Suppressor macrophage treated with lipopolysaccharide for 1 hour (primary cell): ENCODE measurements around the gene FOXB2.
"Not testable (repeated sequence)": the region's sequence is repeated elsewhere in the genome, so short reads cannot be mapped to it uniquely, and the experiment has no call there.

Experiments
- DNase-seq, 3 donors: peaks; one replicate each; pipeline ENCODE4 v3.0.0-alpha.2; 2020 to 2022

Gene FOXB2

DNA sequence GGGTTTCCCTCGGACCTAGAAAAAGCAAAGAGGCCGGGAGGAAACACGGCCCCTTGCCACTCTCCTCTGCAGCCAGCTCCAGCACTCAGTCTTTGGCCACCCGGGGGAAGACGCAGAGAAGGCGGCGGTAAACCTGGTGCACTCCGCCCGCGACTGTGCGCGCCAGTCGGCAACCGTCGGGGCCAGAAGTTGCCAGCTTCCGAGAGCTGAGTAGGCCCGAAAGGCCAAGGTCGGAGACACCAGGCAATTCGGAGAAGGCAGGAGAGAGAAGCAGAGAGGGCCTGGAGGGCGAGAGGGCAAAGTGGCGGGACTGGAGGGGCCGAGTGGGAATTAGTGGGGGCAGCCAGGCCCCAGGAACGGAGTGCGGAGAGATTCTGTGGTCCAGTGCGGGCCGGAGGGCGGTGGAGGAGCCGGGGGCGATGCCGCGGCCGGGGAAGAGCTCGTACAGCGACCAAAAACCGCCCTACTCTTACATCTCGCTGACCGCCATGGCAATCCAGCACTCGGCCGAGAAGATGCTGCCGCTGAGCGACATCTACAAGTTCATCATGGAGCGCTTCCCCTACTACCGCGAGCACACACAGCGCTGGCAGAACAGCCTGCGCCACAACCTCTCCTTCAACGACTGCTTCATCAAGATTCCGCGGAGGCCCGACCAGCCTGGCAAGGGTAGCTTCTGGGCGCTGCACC is at the start of gene FOXB2:
FOXB2 (plus strand) TSS at position 420 of the 690 bp plus-strand sequence; CDS start at position 420, 0 bp downstream.
- DNase-seq: no peak

DNA sequence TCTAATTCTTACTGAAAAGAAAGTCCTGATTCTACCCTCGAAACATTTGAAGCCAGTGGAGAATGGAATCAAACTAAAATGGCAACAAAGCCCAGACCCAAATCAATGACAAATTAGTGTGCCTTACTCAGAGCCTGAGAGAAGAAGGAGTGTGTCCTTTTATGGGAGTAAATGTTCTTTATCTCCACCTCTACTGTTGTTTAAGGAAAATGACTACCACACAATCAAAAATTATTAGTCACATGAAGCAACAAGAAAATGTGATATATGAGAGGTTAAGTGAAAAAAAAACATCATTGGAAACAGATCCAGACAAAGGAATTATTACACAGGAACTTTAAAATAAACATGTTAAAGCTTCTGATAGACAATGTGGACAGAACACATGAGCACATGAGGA is 49.7 kb upstream of the FOXB2 start:
- no peak for DNase-seq

DNA sequence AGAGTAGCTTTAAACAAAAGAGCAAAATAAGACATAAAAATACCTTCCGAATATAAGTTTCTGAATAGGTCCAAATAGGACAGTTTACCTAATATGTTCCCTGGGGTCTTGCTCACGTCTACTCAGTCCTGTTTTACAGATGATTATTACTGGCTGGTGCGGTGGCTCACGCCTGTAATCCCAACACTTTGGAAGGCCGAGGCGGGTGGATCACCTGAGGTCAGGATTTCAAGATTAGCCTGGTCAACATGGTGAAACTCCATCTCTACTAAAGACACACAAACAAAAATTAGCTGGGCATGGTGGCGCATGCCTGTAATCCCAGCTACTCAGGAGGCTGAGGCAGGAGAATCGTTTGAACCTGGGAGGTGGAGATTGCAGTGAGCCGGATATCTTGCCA is 40.6 kb upstream of the FOXB2 start:
- DNase-seq: not testable (repeated sequence)

DNA sequence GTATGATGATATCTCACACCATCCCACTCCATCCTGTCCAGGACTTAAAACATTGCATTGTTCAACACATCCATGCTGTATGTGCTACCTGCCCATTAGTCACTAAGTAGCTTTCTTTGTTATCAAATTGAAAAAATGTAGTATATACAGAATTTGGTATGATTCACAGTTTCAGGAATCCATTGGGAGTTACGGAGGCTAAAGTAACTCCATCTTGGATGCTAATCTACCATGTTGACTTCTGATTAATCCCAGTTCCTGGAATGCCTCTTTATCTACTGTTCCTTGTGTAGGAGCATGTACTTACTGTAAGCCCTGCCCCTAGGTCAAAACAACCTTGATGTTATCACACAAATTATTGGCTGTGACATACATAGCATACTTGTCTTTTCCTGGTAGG is 38.9 kb upstream of the FOXB2 start:
- DNase-seq: no peak

DNA sequence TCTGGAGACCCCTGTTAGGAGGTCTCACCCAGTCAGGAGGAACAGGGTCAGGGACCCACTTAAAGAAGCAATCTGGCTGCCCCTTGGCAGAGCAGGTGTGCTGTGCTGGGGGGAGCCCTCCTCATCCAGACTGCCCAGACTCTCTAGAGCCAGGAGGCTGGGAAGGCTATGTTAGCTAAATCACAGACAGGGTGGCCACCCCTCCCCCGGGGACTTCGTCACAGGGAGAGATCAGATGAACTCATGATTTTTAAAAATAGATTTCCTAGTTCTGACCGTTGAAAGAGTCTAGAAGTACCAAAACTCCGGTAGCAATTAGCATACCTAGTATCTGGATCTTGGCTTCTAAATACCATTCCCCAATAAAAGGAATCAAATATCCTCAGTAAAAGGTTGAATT is 35.0 kb upstream of the FOXB2 start:
- DNase-seq: no peak

DNA sequence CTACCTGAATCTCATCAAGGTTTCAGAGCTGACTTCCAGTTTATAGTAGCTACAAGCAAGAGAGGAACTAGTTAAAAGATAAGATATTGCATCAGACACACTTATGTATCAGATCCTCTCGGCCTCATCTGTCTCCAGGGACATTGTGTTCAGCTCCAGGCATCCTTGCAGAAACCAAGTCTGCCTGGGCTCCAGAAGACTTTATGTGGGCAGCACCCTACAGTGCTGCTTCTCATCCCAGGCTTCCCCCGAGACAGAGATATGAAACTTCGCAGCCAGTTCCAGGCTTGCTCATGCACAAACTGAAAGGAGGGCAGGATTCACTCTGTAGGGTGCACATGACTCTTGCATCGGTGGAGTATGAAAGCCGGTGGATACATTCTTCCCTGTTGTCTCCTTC is 33.9 kb upstream of the FOXB2 start:
- DNase-seq: no peak

DNA sequence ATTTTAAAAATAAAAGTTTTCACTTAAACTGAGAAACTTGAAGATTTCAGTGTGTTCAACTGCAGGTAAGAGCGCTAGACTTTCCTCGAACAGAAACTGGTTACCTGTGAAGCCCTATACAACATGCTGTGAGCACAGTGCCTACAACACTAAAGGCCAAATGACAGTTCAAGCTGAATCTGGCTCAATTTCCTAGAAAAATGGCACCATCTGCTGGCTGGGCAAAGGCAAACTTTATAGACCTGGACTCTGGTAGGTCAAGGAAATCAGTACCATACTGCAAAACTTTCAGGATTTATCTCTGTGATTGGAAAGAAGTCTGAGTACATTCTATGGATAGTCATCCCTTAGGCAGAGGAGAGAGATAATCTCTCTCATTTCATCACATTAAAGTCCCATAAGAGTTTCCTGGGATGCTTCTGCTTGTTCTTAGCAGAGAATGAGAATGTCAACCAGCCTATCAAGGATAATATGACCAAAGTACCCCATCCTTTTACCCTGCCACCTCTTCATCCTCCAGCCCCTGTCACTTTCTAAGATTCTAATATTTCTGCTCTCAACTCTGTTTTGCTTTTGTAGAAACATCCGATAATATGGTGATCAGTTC is 31.8 kb upstream of the FOXB2 start:
- peak in 2 of 3 donors; percentile 20 to 27 for DNase-seq

DNA sequence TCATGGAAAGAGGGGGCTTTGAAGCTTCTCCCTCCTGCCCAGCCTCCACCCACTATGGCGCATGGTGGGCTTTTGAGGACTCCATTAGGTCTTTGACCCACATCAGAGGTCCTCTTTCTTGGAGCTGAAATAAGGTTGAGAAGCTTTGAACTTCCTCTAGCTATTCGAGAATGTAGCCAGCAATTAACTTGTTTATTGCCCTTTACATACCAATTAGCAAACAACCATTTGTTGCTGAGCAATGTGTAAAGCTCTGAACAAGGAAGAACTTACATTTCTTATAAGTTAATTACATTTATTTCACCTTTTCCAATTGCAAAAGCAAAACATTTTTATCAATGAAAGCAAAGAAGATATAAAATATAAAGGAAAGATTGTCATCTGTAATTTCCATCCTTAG is 30.5 kb upstream of the FOXB2 start:
- DNase-seq: no peak

DNA sequence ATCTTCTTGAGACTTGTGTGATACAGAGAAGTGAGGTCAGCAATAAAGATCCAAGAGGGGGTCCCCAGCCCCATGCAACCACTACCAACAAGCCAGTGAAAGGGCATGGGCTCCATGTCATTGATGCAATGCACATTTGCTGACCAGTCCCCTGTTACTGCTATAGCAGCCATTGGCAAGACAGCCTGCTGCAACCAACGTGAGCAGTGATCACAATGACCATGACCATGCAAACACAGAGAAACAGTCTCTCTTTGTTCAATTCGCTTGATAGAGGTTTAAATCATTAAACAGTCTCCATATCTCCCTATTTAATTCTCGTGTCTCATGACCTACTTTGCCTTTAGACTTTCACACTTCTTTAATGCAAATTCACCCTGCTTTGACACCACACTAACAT is 30.0 kb upstream of the FOXB2 start:
- DNase-seq: no peak

DNA sequence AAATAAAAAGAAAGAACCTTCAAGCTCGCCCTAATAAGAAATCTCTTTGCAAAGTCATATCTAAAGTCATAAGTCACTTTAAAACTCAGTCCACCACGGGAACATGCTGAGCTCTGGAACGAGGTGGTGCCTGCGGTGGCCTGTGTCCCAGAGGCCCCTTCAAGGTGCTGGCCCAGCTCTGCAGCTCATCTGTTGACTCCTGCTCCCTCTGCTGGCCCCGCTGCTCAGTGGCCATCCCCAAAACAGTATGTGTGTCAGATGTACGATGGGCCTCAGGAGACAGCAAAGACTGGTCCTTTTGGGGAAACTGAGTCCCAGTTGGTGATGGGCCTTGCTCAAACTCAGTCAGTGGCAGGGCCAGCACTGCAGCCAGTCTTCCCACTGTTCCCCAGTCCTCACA is 22.8 kb upstream of the FOXB2 start:
- DNase-seq: no peak

DNA sequence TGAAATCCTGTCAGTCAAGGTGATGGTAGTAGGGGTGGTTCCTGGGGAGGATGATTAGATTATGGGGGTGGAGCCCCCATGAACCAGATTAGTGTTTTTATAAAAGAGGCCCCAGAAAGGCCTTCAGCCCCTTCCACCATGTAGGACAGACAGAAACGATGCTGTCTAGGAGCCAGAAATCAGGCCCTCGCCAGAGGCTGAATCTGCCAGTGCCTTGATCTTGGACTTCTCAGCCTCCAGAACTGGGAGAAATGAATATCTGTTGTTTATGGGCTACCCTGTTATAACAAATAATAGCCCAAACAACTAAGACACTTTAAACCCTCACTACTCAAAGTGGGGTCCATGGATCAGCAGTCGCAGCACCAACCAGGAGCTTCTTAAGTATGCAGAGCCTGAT is 20.2 kb upstream of the FOXB2 start:
- DNase-seq: no peak

DNA sequence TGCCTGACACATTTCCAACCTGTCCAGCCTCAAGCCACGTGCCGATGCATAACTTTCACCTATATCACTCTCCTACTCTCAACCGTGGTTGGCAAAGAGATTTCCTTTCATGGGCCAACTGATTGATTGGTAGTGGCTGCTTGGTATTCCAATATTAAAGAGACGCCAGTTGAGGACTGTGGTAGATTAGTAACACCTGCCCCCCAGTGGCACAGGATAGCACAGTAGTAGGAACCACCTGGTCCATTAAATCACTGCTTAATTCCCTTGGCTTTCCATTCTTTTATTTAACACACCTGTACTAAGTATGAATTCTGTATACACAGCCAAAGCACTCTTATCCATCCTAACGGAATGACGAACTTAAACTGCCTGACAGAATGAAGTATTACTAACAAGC is 19.1 kb upstream of the FOXB2 start:
- DNase-seq: no peak

DNA sequence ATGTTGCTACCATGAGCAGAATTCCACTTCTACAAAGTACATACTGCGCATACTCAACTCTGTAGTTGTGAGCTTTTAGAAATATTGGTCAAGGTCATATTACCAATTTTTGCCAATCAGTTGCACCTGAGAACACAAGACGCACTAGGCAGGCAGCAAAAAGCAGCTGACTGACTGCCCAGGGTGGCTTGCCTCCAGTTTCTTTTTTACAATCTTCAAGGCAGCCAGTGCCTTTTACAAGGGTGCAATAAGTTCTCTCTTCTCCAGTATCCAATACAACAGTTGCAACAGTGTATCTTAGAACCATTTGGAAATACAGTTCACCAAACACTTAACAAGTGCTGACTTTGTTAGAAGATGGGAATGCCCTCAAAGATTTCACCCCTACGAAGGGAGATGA is 16.1 kb upstream of the FOXB2 start:
- no peak for DNase-seq

DNA sequence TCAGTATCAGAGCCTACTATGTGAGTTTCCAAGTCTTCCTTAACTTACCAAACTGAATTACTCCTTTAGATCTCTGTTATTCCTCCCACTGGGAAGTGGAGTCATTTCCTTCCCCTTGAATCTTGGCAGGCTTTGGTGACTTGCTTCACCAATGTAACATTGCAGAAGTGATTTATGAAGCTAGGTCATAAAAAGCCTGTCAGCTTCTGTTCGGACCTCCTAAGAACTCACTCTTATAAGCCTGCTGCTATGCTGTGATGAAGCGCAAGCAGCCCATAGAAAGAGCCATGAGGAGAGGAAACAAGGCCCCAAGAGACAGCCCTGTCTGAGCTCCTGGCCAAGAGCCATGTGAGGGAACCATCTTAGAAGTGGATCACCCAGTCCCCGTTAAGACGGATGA is 14.2 kb upstream of the FOXB2 start:
- no peak for DNase-seq

DNA sequence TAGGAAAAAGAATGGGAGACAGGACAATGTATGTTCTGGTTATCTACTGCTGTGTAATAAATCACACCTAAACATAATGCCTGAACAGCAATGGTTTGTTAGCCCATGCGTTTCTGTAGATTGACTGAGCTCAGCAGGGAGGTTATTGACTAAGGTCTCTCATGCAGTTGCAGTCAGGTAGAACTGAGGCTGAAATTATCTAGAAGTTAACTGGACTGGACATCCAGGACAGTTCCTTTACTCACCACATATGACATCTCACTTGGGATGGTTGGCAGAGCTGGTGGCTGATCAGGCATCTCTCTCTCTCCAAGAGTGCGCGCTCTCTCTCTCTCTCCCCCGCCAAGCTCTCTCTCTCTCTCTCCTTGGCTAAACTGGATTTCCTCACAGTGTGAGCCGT is 8.9 kb upstream of the FOXB2 start:
- no peak for DNase-seq

DNA sequence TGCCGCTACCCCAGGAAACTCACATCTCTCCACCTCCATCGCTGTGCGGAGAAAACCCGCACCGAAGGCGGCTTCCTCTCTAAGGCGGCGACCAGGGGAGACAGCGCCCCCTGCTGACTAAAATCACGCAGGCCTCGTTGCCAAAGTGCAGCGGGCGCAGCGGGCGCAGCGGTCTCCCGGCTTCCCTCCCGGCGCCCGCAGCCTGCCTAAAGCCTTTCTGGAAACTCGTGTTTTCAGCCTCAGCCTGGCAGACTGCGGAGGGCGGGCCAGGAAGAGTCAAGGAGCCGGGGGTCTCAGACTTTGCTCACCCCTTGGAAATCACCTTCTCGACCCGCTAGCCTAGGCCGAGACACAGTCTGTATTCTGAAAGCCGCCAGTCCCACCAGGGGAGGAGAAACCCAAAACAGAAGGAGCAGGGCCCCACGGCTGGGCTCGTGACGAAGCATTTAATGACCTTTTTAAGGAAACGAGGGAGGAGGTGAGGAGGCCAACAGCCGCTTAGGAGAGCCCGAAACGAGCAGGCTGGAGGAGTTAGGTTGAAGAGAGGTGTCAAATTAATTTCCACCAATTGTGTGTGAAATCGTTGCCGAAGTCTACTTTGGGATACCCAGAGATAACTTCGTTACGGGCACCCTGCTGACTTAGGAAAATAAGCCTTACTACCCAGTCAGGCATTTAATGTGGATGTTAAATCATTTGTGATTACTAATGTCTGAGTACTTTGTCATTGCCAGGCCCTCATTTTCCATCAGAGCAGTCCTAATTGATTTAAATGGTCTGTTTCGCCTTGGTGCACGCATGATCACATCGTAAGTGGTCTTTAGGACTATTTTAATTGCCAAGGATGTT is 7.3 kb upstream of the FOXB2 start:
- DNase-seq: peak; percentile 61 to 86 (median 76)

DNA sequence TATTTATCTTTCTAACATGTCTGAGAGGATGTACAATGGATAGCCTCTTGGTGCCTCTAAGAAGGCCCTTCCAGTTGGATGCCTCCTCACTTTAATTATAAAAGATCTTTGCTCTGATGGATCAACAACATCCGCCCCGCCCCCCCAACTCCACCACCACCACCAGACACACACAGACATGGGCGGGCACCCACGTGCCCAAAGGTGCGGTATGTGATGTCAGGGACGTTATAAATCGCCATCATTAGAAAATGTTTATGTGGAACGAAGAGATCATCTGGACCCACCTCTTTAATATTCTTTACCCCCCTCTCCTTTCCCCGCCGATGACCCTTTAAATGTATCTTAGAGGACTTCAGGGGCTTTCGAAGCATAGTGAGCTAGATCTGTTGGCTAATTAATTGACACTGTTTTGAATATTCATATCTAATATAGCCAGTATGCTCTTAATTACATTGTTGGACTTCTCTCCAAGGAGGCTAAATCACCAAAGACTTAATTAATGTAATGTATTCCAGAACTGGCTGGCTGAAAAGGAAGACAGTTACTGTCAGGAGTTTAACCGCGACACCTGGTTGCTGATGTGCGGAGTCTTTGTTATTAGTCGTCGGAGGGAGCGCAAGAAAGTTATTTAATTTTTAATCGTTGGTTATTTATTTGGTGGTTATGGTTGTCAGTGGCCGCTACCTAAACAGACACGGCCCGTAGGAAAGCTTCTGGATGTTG is 6.1 kb upstream of the FOXB2 start:
- no peak for DNase-seq

DNA sequence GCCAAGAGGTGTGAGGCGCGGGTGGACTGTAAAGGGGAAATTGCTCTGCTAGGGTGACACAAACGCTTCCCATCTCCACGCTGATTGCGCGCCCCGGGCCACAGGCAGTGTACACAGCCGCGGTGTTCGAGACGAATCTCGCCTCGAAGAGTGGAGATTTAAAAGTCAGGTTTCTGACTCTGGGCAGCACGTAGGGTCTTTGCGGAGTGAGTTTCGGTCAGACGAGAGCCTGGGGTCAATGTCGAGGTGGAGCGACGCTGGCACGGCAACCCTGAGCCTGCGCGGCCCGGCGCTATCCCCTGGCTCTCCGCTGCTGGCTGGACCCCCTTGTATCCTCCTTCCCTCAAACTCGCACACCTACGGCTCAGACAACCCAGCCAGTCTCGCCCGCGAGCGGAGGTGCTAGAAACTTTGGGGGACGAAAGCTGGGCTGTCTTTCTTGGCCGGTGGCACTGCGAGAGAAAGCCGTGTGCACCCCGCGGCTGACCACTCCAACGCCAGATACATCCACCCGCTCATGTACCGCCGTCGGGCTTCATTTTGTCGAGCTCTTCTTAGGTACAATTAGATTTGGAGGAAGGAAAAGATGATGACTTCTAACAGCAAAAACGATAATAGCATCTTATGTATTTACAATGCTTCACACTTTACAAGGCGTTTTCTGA is 5.4 kb upstream of the FOXB2 start:
- no peak for DNase-seq

DNA sequence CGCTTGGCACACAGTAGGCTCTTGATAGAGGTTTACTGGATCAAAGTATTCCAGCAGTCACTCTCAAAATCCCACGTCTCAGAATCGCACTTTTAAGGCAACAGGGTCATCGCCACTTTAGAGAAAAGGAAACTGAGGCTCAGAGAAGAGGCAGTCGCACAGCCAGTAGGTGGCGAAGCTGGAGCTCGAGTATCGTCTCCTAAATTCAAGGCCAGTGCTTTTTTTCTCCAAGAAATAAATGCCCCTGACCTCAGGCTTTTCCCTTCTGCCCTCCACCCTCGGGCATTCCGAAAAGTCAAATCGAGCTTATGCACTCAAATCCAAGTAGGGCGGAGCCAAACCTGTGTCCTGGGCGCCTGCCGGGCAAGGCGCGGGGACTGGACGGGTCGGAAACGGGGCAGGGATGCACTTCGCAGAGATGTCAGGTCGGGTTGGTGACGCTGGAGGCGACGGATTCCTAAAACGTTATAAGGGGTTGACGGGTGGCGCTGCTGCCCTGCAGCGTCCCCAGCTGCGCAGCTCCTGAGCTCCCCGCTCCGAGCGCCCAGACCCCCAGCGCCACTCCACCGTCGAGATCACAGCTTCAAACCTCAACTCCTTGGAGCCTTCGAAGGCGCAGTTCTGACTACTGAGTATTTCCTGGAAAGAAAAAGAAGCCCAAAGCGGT is 4.7 kb upstream of the FOXB2 start:
- no peak for DNase-seq

DNA sequence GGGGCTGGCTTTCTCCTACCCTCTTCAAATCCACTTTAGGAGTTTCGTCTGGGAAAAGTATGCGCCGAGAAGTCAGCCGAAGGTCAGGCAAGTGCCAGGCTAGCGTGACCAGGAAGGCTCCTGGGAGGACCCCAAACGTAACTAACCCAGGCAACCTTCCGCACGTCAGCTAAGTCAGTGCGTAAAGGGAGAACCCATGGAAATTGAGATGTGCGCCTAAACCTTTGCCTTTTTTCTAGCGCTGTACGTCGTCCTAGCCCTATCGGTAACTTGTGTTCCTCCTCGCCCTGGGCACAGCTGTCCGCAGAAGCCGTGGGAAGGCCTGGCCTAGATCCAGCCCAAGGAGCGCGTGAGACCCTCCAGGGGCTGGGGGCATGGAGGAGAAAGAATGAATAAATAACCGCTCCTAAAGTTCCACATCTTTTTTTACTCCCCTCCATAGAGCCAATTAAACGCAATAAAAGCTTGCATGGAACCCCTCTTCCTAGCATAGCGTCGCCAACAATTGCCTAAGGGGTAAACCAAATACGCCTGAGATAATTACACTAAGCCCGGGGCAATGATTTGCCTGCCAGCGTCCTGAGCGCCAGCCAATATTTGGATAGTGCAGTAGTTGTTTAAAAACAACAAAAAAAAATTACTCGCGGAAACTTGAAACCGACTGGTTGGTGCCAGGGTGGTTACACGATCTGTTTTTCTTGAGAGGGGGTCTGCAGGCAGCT is 4.0 kb upstream of the FOXB2 start:
- no peak for DNase-seq

DNA sequence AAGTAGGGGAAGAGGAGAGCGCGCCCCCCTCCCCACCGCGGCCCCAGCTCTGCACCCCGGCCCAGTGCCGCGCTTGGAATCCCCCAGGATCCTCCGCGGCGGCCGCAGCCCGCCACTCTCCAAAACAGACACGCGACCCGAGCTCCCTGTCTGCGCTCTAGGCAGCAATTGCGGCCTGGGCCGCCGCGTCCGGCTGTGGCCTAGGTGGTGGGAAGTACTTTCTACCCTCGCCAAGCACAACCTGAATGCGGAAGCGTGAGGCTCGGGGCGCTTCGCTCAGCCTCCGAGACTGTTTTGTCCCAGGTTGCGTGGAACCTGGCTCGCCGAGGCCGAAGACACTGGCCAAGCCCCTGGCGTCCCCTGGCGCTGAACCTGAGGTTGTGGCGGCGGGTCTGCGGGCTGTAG is 3.3 kb upstream of the FOXB2 start:
- DNase-seq: no peak
